Neuron (in vitro differentiated cells): ENCODE data around the gene NOP9.

Experiments
- H2AFZ ChIP-seq: one replicate; pipeline ENCODE4 v1.6.1; 2013; ENCODE audit warnings: low read depth, mild to moderate bottlenecking, inconsistent platforms, low read length, moderate library complexity
- H3K27me3 ChIP-seq: one replicate; pipeline ENCODE4 v1.6.1; 2013; ENCODE audit warnings: low read length; ENCODE audit not compliant: insufficient read depth
- H3K36me3 ChIP-seq: one replicate; pipeline ENCODE4 v1.6.1; 2013; ENCODE audit warnings: low read length; ENCODE audit not compliant: insufficient read depth
- H3K4me1 ChIP-seq: one replicate; pipeline ENCODE4 v1.6.1; 2013; ENCODE audit warnings: low read length; ENCODE audit not compliant: insufficient read depth
- H3K4me3 ChIP-seq: 2 replicates; pipeline ENCODE4 v1.5.1; 2013; ENCODE audit warnings: mild to moderate bottlenecking, low read length, moderate library complexity
- H3K9me3 ChIP-seq: one replicate; pipeline ENCODE4 v1.6.1; 2013; ENCODE audit warnings: low read length

Gene NOP9

GRCh38 chr14:24269910-24270536 lies 29.6 kb upstream of the NOP9 start:
- Histone ChIP-seq H3K36me3 (peaks cover 11% of the 10 kb centered on the region), H3K4me3 (no peak overlapping the region), H2AFZ (no peak overlapping the region), H3K9me3 (no peaks in the 10 kb centered on the region), H3K4me1 (peaks cover 9% of the 10 kb centered on the region), H3K27me3 (no peaks in the 10 kb centered on the region)

- Histone ChIP-seq H3K27me3 (no peaks in the 10 kb centered on the region), H3K4me1 (peaks cover 9% of the 10 kb centered on the region), H3K4me3 (peak overlapping the region; percentile 88), H3K9me3 (no peaks in the 10 kb centered on the region), H2AFZ (peak overlapping the region; percentile 80), H3K36me3 (peaks cover 11% of the 10 kb centered on the region)
Observed at GRCh38 chr14:24270537-24271133, 29.0 kb upstream of the NOP9 start.

DNA sequence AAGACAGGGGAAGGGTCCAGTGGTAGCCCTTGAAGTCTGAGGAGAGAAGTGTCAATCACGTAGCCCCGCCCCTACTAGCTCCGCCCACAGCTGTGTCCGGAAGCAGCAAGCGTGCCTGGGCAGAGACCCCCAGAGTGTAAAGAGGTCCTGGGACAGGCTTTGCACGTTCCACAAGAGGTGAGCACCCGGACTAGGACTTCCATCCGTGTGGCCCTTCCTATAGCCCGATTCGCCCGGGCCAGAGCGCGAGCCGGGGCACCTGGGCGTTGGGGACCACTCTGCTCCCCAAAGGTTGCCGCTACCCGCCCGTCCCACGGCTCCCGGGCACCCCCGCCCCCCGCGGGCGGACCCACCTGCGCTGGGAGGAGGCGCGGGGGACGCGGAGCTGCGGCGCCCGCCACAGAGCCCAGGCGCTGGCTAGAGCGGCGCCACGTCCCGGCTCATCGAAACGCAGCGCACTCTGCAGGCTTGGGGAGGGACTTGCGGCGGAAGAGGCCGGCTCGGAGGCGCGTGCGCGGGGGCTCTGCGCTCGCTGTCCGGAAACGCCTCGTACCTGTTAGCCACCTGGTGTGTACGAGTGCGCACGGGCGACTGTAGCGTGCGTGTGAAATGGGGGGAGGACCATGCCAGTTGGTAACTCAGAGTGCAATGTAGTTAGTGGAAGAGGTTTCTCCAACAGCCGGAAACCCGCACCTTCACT lies 28.4 kb upstream of the NOP9 start, which contains the start of gene RABGGTA:
TSS of gene RABGGTA (minus strand) at position 464 of the 700 bp plus-strand sequence. CDS start 482 bp downstream, outside the sequence.
- Histone ChIP-seq H3K9me3 (no peaks in the 10 kb centered on the region), H2AFZ (peak within 1 kb of the TSS; percentile 80), H3K36me3 (peaks cover 9% of the 10 kb centered on the region), H3K4me3 (peak within 1 kb of the TSS; percentile 88), H3K4me1 (peaks cover 9% of the 10 kb centered on the region), H3K27me3 (no peaks in the 10 kb centered on the region)

GRCh38 chr14:24271834-24272263 lies 27.8 kb upstream of the NOP9 start:
- H3K36me3 ChIP-seq = peaks cover 5% of the 10 kb centered on the region
- peak overlapping the region; percentile 88 for H3K4me3 ChIP-seq
- no peaks in the 10 kb centered on the region for H3K27me3 ChIP-seq
- peaks cover 9% of the 10 kb centered on the region for H3K4me1 ChIP-seq
- H2AFZ ChIP-seq = peak overlapping the region; percentile 80
- no peaks in the 10 kb centered on the region for H3K9me3 ChIP-seq

GRCh38 chr14:24272467-24272866 lies 27.2 kb upstream of the NOP9 start:
- no peak overlapping the region for H3K4me3 ChIP-seq
- H3K36me3 ChIP-seq = no peaks in the 10 kb centered on the region
- H2AFZ ChIP-seq = no peak overlapping the region
- H3K27me3 ChIP-seq = no peaks in the 10 kb centered on the region
- no peaks in the 10 kb centered on the region for H3K9me3 ChIP-seq
- peaks cover 9% of the 10 kb centered on the region for H3K4me1 ChIP-seq

GRCh38 chr14:24273422-24273998 lies 26.1 kb upstream of the NOP9 start:
- H3K27me3 ChIP-seq = no peaks in the 10 kb centered on the region
- no peaks in the 10 kb centered on the region for H3K9me3 ChIP-seq
- no peak overlapping the region for H2AFZ ChIP-seq
- no peaks in the 10 kb centered on the region for H3K36me3 ChIP-seq
- H3K4me3 ChIP-seq = no peak overlapping the region
- H3K4me1 ChIP-seq = peaks cover 9% of the 10 kb centered on the region

DNA sequence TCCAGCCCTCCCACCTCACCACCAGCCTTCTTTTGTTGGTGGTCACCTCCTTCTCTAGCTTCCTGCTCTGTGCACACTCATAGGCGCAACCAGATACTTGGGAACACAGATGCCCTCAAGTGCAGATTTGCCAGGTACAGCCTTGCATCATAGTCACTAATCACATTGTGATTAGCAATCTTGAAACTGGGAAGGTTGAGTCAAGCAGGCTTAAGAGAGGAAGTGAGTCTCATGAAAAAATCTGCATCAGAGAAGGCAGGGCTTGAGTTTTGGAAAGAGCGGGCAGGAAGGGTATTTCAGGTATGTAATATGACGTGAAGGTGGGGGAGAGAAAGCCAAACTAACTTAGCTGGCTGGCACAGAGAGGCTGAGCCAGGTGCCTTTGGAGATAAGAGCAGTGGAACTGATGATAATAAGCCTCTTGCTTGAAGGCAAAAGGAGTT lies 25.5 kb upstream of the NOP9 start:
- Histone ChIP-seq H3K27me3 (no peaks in the 10 kb centered on the region), H3K9me3 (no peaks in the 10 kb centered on the region), H3K4me1 (peaks cover 9% of the 10 kb centered on the region), H2AFZ (no peak overlapping the region), H3K4me3 (no peak overlapping the region), H3K36me3 (no peaks in the 10 kb centered on the region)

DNA sequence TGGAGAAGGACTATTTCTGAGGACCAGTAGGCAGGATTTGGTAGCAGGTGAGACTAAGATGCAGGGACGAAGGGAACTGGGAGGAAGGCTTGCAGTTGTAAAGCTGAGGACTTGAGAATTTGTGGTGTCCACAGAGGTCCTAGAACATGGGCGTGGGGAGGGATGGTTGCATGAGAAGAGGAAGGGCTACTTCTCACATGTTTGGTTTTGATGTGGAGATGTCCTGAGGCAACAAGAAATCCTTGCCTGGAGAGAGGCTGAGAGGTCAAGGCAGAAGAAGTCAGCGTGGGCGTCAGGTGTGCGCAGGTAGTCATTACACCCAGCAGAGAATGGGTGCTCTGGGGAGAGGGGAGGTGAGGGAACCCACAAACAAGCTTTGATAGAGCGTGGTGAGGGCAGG lies 22.6 kb upstream of the NOP9 start:
- Histone ChIP-seq H3K27me3 (no peaks in the 10 kb centered on the region), H2AFZ (no peak overlapping the region), H3K36me3 (no peaks in the 10 kb centered on the region), H3K9me3 (no peaks in the 10 kb centered on the region), H3K4me1 (peaks cover under 1% of the 10 kb centered on the region), H3K4me3 (no peak overlapping the region)

- no peak overlapping the region for H3K4me3 ChIP-seq
- H2AFZ ChIP-seq = no peak overlapping the region
- no peaks in the 10 kb centered on the region for H3K27me3 ChIP-seq
- H3K4me1 ChIP-seq = no peaks in the 10 kb centered on the region
- H3K9me3 ChIP-seq = no peaks in the 10 kb centered on the region
- no peaks in the 10 kb centered on the region for H3K36me3 ChIP-seq
Observed at GRCh38 chr14:24277606-24278321, 21.9 kb upstream of the NOP9 start.

GRCh38 chr14:24278424-24278823 lies 21.2 kb upstream of the NOP9 start:
- no peaks in the 10 kb centered on the region for H3K36me3 ChIP-seq
- no peak overlapping the region for H2AFZ ChIP-seq
- no peaks in the 10 kb centered on the region for H3K4me1 ChIP-seq
- no peak overlapping the region for H3K4me3 ChIP-seq
- no peaks in the 10 kb centered on the region for H3K9me3 ChIP-seq
- no peaks in the 10 kb centered on the region for H3K27me3 ChIP-seq

- Histone ChIP-seq H3K4me3 (no peak overlapping the region), H3K27me3 (no peaks in the 10 kb centered on the region), H3K9me3 (no peaks in the 10 kb centered on the region), H3K36me3 (no peaks in the 10 kb centered on the region), H3K4me1 (no peaks in the 10 kb centered on the region), H2AFZ (no peak overlapping the region)
Observed at GRCh38 chr14:24279301-24280186, 20.1 kb upstream of the NOP9 start.
